ENCODE measurements around the gene MEI1.
"Not testable (repeated sequence)": the region's sequence is repeated elsewhere in the genome, so short reads cannot be mapped to it uniquely, and the experiment has no call there.

Gene MEI1

GRCh38 chr22:41831383-41831782, 132.1 kb downstream of the MEI1 start:
- no peak for DNase-seq (ENCODE audit: low read depth)
- H3K4me3 ChIP-seq (ENCODE audit: low read depth, low read length), result no peak overlapping the region
- no peak for TF ChIP-seq CTCF (IDR thresholded peaks at IDR 0.05; ENCODE audit: low read depth, low read length, missing control alignments)

GRCh38 chr22:41831828-41832552, 132.7 kb downstream of the MEI1 start:
- DNase-seq (ENCODE audit: low read depth), result no peak
- TF ChIP-seq CTCF (IDR thresholded peaks at IDR 0.05; ENCODE audit: low read depth, low read length, missing control alignments), result no peak
- H3K4me3 ChIP-seq (ENCODE audit: low read depth, low read length), result peak overlapping the region; percentile 71

GRCh38 chr22:41832553-41833368, 133.5 kb downstream of the MEI1 start, which contains the start of gene SREBF2:
Gene SREBF2 (plus strand): TSS chr22:41833105. CDS start chr22:41833271, 166 bp downstream.
- DNase-seq (ENCODE audit: low read depth), result peak; percentile 99
- peak within 1 kb of the TSS; percentile 71 for H3K4me3 ChIP-seq (ENCODE audit: low read depth, low read length)
- no peak for TF ChIP-seq CTCF (IDR thresholded peaks at IDR 0.05; ENCODE audit: low read depth, low read length, missing control alignments)

GRCh38 chr22:41833369-41834004, 134.2 kb downstream of the MEI1 start:
- peak overlapping the region; percentile 71 for H3K4me3 ChIP-seq (ENCODE audit: low read depth, low read length)
- no peak for TF ChIP-seq CTCF (IDR thresholded peaks at IDR 0.05; ENCODE audit: low read depth, low read length, missing control alignments)
- no peak for DNase-seq (ENCODE audit: low read depth)

GRCh38 chr22:41834005-41834944, 135.0 kb downstream of the MEI1 start:
- TF ChIP-seq CTCF (IDR thresholded peaks at IDR 0.05; ENCODE audit: low read depth, low read length, missing control alignments), result no peak
- no peak for DNase-seq (ENCODE audit: low read depth)
- H3K4me3 ChIP-seq (ENCODE audit: low read depth, low read length), result peak overlapping the region; percentile 71

- H3K4me3 ChIP-seq (ENCODE audit: low read depth, low read length); DNase-seq (ENCODE audit: low read depth): not testable (repeated sequence)
Observed at GRCh38 chr22:41835462-41835861, 136.2 kb downstream of the MEI1 start.

Data from GM12864 (cell line).